ENCODE measurements around the gene EFNA5.

Gene EFNA5

DNA sequence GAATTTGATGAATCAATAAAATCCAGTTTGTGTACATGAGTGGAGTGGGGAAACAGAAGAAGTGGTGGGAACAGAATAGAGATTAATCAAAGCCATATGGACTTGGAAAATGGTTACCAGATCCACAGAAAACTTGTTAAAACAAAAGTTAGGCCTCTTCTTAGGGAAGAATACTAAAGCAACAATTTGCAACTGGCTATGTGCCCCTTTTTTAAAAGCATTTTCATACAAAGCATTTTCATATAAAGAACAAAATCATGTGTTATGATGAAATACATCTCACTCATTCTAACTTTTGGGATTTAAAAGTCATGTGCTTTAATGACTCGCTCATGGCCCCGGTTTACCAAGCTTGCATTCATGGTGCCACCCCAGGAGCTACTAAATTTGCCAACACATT, 276.9 kb downstream of the EFNA5 start:
- DNase-seq (ENCODE audit: low read depth in 2 of 2), result no peak

DNA sequence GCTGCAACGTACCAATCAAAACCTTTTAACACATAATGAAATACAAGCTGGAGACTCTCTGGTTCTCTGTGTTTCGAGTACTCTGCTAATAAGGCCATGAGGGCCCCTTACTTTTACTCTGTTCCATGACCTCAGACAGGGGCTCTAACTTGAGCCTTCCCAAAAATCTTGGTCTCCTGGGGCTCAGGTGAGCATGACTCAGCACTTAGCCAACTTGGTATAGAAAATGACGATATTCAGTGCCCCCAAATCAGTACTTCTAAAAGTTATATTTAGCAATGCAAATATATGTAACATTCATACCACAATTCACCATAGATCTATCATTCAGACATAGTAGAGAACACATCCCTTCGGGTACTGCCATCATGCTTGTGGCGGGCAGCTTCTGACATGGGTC, 278.9 kb downstream of the EFNA5 start:
- DNase-seq (ENCODE audit: low read depth in 2 of 2), result no peak

GRCh38 chr5:107389775-107390148, 281.0 kb downstream of the EFNA5 start:
- DNase-seq (ENCODE audit: low read depth in 2 of 2), result no peak

DNA sequence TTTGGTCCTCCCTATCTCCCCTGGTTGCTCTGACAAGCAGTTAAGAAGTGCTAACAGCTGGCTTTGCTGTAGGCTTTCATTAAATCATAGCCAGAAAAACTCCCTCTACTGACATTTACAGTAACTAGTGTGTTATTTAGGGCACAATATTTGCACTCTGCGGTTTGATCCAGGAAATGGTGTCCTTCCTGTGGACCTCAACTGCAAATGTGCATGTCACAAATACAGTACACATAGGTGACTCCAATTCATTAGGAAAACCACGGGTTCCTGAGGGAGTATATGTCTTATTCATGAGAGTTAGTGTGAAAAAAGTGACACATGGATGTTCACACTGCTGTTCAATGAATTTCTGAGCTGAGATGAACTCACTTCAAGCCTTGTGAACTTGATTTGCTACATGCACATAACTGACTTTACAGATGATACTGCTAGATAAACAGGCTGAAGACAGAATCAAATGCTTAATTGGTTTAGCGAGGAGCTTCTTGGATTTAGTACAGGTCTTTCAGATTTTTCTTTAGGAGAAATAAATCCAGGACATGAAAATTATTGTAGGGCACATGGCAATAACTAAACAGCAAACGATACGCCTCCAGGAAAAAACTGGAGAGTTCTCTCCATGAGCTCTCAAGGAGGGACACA, 281.5 kb downstream of the EFNA5 start:
- DNase-seq (ENCODE audit: low read depth in 2 of 2), result no peak

DNA sequence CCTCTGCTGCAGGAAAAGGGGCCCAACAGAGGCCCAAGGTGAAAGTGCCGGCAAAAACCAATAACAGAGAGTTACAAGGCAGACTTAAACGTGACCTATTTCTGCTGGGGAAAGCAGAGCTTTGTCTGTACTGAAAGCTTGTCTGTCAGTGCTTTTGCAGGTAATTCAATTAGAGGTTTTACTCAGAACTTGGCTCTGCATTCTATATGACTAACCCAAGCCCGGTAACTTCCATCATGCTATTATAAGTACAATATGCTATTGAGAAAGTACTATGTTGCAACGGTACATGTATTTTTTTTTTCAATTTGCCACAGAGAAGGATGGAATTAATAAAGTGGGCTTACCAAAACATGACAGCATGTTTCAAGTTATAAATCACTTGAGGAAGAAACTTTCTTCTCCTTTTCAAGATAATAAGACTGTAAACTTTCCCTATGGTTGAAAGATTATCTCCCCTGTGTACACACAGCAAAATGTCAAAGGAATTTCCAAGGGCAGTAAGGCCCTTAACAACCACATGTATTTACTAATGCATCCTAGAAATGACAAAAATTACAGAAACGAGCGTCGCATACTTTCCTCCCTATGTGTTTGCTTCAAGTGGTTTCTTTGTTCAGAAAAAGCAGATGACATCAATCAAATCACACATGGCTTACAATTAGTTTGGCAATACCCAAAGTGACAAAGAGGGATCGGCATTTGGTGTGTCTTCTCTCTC, 282.4 kb downstream of the EFNA5 start:
- DNase-seq (ENCODE audit: low read depth in 2 of 2), result no peak

GRCh38 chr5:107387526-107388140, 283.1 kb downstream of the EFNA5 start:
- DNase-seq (ENCODE audit: low read depth in 2 of 2), result no peak

- no peak for DNase-seq (ENCODE audit: low read depth in 2 of 2)
These were observed 285.0 kb downstream of the EFNA5 start for GRCh38 chr5:107385708-107386107.

DNA sequence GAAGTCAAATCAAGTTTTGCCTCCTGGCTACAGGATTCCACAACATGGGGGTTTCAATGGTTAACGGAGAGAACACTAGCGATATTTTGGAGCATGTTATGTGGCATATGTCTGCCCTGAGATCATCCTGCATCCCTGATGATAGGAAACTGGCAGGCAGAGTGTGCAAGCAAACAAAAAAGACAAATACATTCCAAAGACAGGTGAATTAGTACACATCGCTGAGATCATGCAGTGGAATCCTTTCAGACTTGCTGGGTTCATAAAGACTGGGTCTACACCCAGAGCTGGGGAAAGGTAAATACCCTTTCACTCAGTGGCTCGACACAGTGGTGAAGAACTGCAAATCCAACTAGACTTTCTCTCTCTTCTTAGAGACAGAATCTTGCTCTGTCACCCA, 286.5 kb downstream of the EFNA5 start:
- DNase-seq (ENCODE audit: low read depth in 2 of 2), result no peak

DNA sequence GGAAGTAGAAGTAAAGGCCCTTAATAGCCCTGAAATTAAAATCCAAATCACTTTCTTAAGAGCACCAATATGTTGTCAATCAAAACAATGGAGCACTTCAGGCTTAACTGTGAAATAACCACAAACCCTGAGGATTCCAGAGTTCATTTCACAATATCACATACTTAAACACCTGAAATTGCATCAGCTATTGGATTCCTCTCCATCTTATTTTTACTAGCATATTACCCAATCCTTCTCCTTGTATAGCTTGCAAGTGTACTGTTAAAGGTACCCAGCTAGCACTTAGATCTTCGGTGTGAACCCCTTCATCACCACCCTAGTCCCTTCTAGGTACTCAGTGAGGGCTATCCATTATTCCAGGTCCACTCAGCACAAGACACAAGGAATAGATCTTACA, 287.3 kb downstream of the EFNA5 start:
- DNase-seq (ENCODE audit: low read depth in 2 of 2), result no peak

- DNase-seq (ENCODE audit: low read depth in 2 of 2), result no peak
These were observed 289.4 kb downstream of the EFNA5 start for GRCh38 chr5:107381189-107381856.

- no peak for DNase-seq (ENCODE audit: low read depth in 2 of 2)
These were observed 290.1 kb downstream of the EFNA5 start for GRCh38 chr5:107380654-107381053.

GRCh38 chr5:107378218-107378899, 292.4 kb downstream of the EFNA5 start:
- DNase-seq (ENCODE audit: low read depth in 2 of 2), result no peak

DNA sequence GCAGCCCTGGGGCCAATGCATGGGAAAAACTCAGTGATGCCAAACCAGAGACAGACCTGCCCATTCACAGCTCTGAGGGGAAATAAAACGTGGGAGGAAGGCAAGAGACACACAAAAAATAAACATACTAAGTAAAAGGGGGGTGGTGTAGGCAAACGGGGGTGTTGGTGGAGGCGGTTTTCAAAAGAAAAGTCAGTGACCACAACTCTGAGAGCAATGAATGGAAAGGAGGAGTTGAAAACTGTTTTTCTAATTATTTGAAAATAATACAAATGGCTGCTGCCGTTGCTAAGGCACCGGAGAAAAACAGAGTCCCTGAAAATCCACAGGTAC, 293.5 kb downstream of the EFNA5 start:
- no peak for DNase-seq (ENCODE audit: low read depth in 2 of 2)

DNA sequence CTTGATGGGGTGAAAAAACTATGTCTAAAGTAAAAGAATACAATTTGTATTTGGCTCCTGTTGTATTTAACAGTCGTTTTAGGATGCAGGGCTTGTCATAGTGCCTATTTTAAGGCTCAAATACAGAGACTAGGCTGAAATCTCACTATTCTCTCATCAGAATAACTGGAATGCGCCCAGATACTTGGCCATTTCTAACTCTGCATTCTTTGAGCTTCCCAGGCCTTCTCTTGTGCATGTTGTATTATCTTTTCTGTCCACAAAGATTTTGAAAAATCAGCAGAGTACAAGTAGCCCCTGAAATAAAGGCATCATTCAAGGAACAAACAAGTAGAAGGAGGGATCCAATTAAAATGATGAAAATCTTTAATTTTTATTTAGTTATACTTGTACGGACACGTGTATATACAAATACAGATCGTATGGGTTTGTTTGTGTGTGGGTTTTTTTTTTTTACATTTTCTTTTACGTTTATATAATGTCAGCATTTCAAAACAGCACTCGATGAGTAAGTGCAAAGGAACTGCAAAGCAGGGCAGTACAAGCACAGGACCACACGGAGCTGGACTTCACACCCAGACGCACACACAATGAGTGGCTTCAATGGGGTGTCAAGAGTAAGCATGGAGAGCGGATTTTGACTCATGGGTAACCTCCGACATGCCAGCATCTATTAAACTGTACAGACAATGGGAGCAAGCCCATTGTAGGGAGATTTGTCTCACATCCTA, 294.0 kb downstream of the EFNA5 start:
- no peak for DNase-seq (ENCODE audit: low read depth in 2 of 2)

GRCh38 chr5:107373549-107374263, 297.0 kb downstream of the EFNA5 start:
- DNase-seq (ENCODE audit: low read depth in 2 of 2), result no peak

DNA sequence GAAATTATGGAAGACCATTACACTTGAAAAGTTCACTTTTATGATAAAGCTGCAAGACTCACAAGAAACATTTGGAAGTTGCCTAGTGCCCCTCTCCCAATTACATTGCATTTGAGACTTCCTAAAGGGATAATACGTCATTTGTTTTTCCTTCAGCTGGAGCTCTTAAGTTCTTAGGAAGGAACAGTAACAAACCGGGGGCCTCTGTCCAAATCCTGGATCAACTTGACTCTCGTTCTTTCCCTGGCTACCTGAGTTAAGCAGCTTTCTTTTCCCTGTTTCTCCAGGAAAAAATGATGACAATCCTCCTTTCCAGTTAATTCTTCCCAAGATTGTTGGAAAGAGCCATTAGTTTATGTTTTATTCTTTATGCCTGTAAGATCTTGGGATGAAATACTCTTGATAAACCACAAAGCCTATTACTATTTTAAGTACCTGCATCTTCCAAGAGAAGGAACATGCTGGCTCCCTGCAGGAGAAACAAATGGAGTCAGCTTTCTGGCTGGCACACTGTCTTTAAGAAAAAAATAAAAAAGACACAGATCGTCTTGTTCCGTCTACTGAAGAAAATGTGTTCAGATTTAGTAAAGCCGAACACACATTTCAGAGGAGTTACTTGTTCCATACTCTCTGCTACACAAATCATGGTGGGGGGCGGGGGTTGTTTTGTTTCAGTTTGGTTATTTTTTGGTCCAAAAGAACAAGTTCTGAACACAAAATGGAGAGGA, 297.9 kb downstream of the EFNA5 start:
- DNase-seq (ENCODE audit: low read depth in 2 of 2), result no peak

DNA sequence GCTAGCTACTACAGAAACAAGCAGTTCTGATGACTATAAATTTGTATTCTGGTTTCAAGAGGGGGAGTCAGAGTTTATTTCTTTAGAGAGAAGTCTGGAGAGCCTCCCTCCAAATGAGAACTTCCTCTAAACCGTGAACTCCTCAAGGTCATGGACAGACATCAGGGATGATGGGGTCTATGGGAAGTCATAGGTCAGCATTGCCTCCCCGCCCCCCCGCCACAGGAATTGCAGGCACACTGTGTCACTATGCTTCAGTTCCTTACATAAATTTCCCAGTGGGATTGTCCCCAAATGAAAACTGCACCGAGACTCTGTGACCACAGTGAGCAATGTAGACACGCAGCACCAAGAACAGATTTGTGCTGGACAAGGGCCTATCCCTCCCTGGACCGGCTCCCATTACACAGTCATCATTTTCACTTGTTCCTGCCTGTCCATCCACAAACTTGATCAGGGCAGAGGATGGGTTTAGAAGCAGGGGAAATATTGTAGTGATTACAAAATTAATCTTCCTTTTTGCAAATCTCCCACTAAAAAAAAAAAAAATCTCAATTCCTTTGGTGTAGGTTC, 300.3 kb downstream of the EFNA5 start:
- DNase-seq (ENCODE audit: low read depth in 2 of 2), result no peak

GRCh38 chr5:107369622-107370021, 301.1 kb downstream of the EFNA5 start:
- DNase-seq (ENCODE audit: low read depth in 2 of 2), result no peak

DNA sequence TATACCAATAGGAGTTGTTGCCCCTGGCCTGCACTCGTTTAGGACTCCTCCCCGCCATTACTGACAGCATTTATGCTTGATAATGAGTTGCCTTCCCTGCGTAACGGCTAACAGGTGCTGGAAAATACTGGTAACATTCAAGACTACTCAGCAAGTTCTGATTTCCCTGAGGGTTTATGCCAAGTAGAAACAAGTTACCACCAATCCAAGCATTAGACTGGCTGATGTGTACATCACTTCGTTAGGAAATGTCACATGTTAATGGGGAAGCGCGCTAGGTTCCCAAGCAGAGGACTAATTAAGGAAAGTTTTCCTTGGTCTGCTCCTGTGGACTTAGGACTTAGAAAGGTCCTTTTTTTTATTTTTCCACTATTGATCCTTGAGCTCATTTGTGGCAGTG, 302.1 kb downstream of the EFNA5 start:
- no peak for DNase-seq (ENCODE audit: low read depth in 2 of 2)

DNA sequence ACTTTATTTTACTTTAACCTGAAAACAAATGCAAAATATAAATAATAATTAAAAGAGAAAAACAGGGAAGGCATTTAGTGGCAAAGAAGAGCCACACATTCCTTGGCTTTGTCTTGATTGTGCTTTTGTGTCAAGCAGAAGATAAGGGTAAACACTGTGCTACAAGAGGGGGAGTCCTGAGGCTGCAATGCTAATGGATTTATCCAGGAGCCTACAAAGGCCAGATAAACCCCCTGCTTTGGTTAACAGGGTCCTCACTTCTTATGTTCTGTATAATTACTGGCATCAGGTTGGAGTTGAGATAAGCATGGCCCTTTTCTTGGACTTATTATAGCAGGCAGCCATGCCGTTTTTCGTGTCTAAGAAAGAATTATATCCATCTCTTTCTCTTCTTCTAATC, 302.8 kb downstream of the EFNA5 start:
- DNase-seq (ENCODE audit: low read depth in 2 of 2), result no peak

Measured in activated CD8-positive, alpha-beta memory T cell treated with anti-CD3 and anti-CD28 coated beads for 4 hours (primary cell).